AG04449 (cell line): ENCODE measurements around the gene SPRY2.
"Not testable (repeated sequence)": the region's sequence is repeated elsewhere in the genome, so short reads cannot be mapped to it uniquely, and the experiment has no call there.

Source experiments
- CTCF ChIA-PET: fragments of 350-600 bp; formaldehyde crosslinking; extraction: SDS; loops from one replicate; lab custom pipeline; 2021; ENCODE audit warnings: antibody characterized with exemption; lab: Yijun Ruan, JAX
- POLR2A ChIA-PET: fragments of 400-600, 350-600 bp; formaldehyde crosslinking; extraction: SDS; loops from one replicate; lab custom pipeline; 2020; ENCODE audit warnings: antibody characterized with exemption, inconsistent platforms; lab: Yijun Ruan, JAX
- DNase-seq: peaks from one replicate; pipeline ENCODE4 v3.0.0-alpha.2; 2010; ENCODE audit warnings: low read depth, low spot score
- H3K4me3 ChIP-seq: 2 replicates; pipeline ENCODE4 v1.5.1; 2011; ENCODE audit warnings: low read depth, mild to moderate bottlenecking, control low read depth, low read length
- CTCF ChIP-seq: IDR thresholded peaks from one replicate; pipeline ENCODE4 v1.5.1; 2011; ENCODE audit warnings: mild to moderate bottlenecking, moderate library complexity, low read length, control low read depth, inconsistent platforms; ENCODE audit not compliant: insufficient read depth; ENCODE audit errors: missing control alignments

Gene SPRY2

DNA sequence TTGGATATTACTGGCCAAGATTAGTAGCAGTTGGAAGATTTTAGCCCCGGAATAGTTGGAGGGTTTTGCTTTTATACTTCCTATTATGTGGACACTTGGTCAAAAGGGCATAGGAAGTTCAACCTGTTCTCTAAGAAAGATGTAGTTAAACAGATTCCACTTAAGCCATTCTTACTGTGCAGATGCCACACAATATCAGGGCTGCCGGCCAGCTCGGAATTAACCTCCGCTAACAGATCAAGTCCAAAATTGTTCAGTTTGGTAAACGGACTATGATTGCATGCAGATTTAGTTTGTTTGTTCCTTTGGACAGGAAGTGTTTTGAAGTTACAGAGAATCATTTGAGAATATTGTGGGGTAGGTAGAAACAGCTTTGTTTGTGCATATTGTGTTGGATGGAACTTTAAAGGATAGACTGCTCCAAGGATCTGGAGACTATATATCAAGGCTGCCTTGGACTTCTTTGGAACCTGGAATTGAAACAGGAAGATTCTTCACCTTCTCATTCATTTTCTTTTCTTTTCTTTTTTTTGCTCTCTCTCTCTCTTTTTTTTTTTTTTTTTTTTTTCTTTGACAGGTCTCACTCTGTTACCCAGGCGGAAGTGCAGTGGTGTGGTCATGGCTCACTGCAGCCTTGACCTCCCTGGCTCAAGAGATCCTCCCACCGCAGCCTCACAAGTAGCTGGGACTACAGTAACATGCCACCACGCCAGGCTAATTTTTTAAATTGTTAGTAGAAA lies 5.0 kb upstream of the SPRY2 start:
- DNase-seq: no peak
- POLR2A ChIA-PET: no interaction called here
- no peak overlapping the region for H3K4me3 ChIP-seq
- CTCF ChIA-PET: interaction anchor here (2.6 to 7.7 kb wide), 2 partner anchors 10 to 19 kb away, joined by 11 to 161 read pairs; no protein-coding TSS in a partner anchor
- TF ChIP-seq CTCF: no peak

DNA sequence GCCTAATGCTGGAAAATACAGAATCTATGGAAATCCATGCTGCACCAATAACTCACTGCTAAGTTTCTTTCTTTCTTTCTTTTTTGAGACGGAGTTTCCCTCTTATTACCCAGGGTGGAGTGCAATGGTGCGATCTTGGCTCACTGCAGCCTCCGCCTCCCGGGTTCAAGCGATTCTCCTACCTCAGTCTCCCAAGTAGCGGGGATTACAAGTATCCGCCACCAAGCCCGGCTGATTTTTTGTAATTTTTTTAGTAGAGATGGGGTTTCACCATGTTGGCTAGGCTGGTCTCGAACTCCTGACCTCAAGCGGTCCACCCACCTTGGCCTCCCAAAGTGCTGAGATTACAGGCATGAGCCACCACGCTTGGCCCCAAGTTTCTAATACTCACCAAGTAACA lies 3.1 kb upstream of the SPRY2 start:
- H3K4me3 ChIP-seq, POLR2A ChIA-PET, DNase-seq: not testable (repeated sequence)
- CTCF ChIA-PET: interaction anchor here (1.1 to 7.7 kb wide), 20 partner anchors 11 to 610 kb away, joined by 3 to 161 read pairs (median 6); no protein-coding TSS in a partner anchor

- ChIA-PET CTCF (interaction anchor here (0.5 to 7.7 kb wide), 92 partner anchors 10 to 848 kb away, joined by 3 to 161 read pairs (median 4); no protein-coding TSS in a partner anchor), POLR2A (interaction anchor here (1.9 to 4.1 kb wide), 2 partner anchors 294 to 406 kb away, joined by 12 to 29 read pairs; no protein-coding TSS in a partner anchor)
- TF ChIP-seq CTCF: peak; percentile 94
- DNase-seq: no peak
- peak overlapping the region; percentile 91 for H3K4me3 ChIP-seq
Measured at GRCh38 chr13:80342471-80343371, 1.8 kb upstream of the SPRY2 start.

DNA sequence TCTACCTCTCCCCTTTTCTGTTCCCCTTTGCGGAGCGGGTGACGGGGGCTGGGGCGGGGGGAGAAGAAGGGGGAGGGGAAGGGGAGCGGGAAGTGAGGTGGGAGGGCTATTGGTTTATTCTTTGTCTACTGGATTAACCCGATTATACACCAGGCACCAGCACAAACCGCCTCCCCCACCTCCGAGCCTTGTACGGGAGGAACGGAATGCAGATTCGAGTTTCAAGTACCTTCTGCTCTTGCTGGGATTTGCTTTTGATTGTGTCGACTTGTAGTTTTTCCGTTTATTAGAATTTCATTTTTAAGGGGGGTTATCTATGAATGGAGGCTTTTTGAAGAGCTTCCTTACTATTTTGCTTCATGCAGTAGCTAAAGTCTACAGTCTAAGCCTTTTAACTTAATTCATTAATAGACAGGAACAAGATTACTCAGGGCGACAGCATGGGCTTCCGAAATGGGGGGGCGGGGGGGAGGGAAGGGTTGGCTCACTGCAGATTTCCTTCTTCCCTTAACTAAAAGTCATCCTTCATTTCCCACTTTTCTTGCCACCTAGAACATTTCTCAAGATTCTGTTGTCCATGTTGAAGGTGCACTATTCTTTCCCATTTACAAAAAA lies 937 bp upstream of the SPRY2 start:
- POLR2A ChIA-PET: interaction anchor here (0.7 to 4.1 kb wide), 12 partner anchors 18 to 663 kb away, joined by 3 to 29 read pairs (median 6); no protein-coding TSS in a partner anchor
- no peak for TF ChIP-seq CTCF
- H3K4me3 ChIP-seq: peak overlapping the region; percentile 91
- no peak for DNase-seq
- CTCF ChIA-PET: interaction anchor here (0.7 to 7.7 kb wide), 43 partner anchors 9 to 688 kb away, joined by 3 to 161 read pairs (median 6); no protein-coding TSS in a partner anchor

DNA sequence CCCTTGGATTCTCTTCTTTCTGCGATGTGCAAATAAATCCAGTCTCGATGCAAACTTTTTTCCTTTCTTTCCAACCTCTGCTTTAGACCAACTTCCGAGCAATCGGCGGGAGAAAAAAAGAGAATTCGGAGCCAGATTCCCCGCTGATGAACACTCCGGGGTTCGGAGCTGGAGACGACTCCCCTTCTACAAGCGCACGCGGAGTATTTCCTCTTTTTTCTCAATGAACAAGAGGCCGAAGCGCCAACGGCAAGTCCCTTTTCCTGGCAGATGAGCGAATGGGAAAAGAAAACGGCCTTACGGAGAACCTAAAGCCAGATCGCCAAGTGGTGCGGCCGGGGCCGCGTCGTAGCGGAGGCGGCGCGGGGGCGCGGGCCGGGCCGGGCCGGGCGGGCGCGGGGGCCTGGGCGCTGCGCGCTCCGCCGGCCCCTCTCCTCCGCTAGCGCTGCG lies 250 bp downstream of the SPRY2 start:
- ChIA-PET CTCF (interaction anchor here (1.0 to 7.7 kb wide), 6 partner anchors 8 to 661 kb away, joined by 3 to 161 read pairs (median 26); no protein-coding TSS in a partner anchor), POLR2A (interaction anchor here (0.7 to 4.1 kb wide), 12 partner anchors 19 to 662 kb away, joined by 3 to 29 read pairs (median 6); no protein-coding TSS in a partner anchor)

More for the DNA sequence above, 250 bp downstream of the SPRY2 start:
- TF ChIP-seq CTCF: no peak
- peak overlapping the region; percentile 91 for H3K4me3 ChIP-seq
- no peak for DNase-seq
